WERI-Rb-1 (cell line): Measurements from ENCODE around the gene PHACTR3.

Experiments
- DNase-seq: peaks from one replicate; pipeline ENCODE4 v3.0.0-alpha.2; 2020
- H3K27ac ChIP-seq: fragments of 250-450 bp; sonication (Bioruptor Pico); 2 replicates; pipeline ENCODE4 v1.5.1; 2020; ENCODE audit warnings: mild to moderate bottlenecking, moderate library complexity
- H3K27me3 ChIP-seq: fragments of 250-450 bp; sonication (Bioruptor Pico); 2 replicates; pipeline ENCODE4 v1.5.1; 2021; ENCODE audit warnings: mild to moderate bottlenecking, low read depth, moderate library complexity; ENCODE audit not compliant: insufficient read depth, severe bottlenecking
- H3K36me3 ChIP-seq: fragments of 250-450 bp; sonication (Bioruptor Pico); 2 replicates; pipeline ENCODE4 v1.5.1; 2020; ENCODE audit warnings: mild to moderate bottlenecking, moderate library complexity
- H3K4me3 ChIP-seq: 2 replicates; pipeline ENCODE4 v1.5.1; 2011; ENCODE audit warnings: low read depth, mild to moderate bottlenecking, control low read depth, low read length
- H3K9me3 ChIP-seq: fragments of 250-450 bp; sonication (Bioruptor Pico); 2 replicates; pipeline ENCODE4 v1.5.1; 2021; ENCODE audit warnings: mild to moderate bottlenecking, moderate library complexity; ENCODE audit not compliant: severe bottlenecking
- TF ChIP-seq, protein P1 (sequence below): IDR thresholded peaks from 2 replicates; pipeline ENCODE4 v1.5.1; 2011; ENCODE audit warnings: low read depth, mild to moderate bottlenecking, control low read depth, inconsistent platforms, low read length

Gene PHACTR3

DNA sequence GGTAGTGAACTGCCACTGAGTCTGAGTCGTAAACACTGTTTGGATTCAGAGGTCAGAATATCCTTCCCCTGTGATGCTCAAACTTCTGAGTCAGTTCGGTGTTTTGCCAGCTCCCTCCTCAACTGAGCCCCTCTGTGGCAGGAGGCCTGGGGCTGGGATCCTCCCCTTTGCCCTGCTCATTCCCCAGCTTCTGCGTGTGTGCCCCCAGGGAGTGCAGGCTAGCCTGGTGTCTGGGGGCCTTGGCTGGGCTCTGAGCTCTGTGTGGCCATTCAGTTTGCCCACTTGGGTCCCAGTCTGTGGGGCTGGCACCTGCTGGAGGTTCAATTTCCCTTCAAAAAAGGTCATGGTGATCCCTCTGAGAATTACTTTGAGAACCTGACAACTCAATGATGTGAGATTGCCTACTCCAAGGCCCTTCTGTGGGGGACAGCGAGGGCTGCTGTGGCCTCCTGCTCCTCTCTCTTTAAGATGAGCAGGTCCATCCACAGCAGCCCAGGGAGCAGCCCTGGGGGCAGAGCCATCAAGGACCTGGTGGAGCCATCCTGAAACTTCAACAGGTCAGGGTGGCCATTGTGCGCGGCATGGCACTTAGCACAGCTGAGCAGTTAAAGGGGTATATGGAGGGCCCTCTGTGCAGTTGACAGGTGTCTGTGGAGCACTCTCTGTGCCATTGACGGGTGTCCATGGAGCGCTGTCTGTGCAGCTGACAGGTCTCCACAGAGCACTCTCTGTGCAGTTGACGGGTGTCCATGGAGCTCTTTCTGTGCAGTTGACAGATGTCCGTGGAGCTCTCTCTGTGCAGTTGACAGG is 181.9 kb downstream of the PHACTR3 start:
- Histone ChIP-seq H3K27me3 (peaks cover 83% of the 10 kb centered on the region), H3K4me3 (no peak overlapping the region), H3K9me3 (no peaks in the 10 kb centered on the region), H3K27ac (no peak overlapping the region), H3K36me3 (no peaks in the 10 kb centered on the region)
- DNase-seq: no peak
- TF ChIP-seq, protein P1, sequence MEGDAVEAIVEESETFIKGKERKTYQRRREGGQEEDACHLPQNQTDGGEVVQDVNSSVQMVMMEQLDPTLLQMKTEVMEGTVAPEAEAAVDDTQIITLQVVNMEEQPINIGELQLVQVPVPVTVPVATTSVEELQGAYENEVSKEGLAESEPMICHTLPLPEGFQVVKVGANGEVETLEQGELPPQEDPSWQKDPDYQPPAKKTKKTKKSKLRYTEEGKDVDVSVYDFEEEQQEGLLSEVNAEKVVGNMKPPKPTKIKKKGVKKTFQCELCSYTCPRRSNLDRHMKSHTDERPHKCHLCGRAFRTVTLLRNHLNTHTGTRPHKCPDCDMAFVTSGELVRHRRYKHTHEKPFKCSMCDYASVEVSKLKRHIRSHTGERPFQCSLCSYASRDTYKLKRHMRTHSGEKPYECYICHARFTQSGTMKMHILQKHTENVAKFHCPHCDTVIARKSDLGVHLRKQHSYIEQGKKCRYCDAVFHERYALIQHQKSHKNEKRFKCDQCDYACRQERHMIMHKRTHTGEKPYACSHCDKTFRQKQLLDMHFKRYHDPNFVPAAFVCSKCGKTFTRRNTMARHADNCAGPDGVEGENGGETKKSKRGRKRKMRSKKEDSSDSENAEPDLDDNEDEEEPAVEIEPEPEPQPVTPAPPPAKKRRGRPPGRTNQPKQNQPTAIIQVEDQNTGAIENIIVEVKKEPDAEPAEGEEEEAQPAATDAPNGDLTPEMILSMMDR: no peak

DNA sequence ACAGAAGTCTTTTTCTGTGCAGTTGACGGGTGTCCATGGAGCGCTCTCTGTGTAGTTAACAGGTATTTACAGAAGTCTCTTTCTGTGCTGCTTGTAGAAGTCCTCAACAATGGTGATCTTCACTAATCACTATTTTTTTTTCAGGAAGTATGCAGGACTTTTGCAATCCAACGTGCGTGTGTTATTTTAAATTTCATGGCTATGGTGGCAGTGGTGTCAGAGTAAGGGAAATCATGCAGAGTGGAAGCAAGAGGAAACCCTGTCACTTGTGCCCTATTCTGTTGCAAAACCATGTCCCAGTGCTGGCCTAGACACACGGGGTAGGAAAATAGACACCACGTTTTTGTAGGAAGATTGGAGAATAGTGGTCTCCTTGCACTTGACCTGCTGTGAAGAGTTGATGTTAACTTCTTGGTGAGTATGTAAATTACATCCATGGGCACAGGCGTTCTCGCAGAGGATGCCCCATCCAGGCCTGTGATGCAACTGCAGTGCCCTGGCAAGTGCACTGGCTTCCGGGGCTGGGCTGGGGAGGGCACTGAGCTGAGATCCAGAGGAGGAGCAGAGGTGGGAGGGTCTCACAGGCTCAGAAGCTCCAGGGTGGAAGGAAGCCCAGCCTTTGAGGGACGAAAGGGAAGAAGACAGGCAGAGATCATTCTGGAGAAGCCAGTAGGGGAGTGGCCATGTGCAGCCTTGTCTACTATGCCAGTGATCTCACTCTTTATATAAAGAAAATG is 182.6 kb downstream of the PHACTR3 start:
- DNase-seq: no peak
- no peak overlapping the region for H3K4me3 ChIP-seq
- no peak overlapping the region for H3K27ac ChIP-seq
- H3K27me3 ChIP-seq: peaks cover 76% of the 10 kb centered on the region
- TF ChIP-seq, protein P1: no peak
- peaks cover 2% of the 10 kb centered on the region for H3K9me3 ChIP-seq
- H3K36me3 ChIP-seq: no peaks in the 10 kb centered on the region

DNA sequence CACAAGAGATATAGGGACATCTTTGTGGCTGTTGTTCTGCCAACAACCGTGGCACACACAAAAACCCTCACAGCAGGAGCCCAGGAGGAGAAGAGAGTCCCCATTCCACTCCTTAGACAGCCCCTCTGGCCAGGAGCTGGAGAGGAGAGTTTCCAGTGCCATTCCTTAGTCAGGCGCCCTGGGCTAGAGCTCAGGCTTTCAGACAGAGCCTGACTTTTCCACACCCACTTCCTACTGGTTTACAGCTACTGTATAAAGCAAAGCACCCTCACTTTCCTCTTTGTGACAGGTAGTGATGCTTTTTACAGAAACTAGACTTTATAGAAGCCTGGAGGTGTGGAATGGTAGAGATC is 183.2 kb downstream of the PHACTR3 start:
- peaks cover 8% of the 10 kb centered on the region for H3K9me3 ChIP-seq
- DNase-seq: no peak
- peaks cover 70% of the 10 kb centered on the region for H3K27me3 ChIP-seq
- H3K27ac ChIP-seq: no peak overlapping the region
- no peaks in the 10 kb centered on the region for H3K36me3 ChIP-seq
- TF ChIP-seq, protein P1: no peak
- H3K4me3 ChIP-seq: no peak overlapping the region

DNA sequence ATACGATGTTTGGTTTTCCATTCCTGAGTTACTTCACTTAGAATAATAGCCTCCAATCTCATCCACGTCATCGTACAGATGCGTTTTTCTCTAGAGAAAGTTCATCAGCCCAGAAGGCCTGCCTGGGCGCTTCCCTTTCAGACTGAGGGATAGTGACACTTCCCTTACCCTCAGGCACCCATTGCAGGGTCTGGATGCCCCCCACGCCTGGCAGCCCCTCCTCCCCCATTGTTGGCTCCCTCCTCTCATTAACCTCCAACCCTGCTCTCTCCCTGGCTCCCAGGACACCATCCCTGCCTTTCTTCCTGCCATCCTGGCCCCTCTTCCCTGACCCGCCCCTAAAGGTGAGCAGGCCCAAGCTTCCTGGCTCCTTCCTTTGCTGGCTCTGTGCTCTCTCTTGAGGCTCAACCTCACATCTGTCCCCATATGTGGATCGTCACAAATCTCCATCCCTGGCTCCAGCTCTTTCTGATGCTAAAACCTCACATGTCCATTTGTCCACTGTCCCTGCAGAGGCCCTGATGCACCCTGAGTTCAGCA is 183.9 kb downstream of the PHACTR3 start:
- H3K4me3 ChIP-seq: no peak overlapping the region
- H3K27me3 ChIP-seq: peaks cover 66% of the 10 kb centered on the region
- H3K9me3 ChIP-seq: peaks cover 8% of the 10 kb centered on the region
- no peak overlapping the region for H3K27ac ChIP-seq
- TF ChIP-seq, protein P1: no peak
- DNase-seq: no peak
- H3K36me3 ChIP-seq: no peaks in the 10 kb centered on the region

DNA sequence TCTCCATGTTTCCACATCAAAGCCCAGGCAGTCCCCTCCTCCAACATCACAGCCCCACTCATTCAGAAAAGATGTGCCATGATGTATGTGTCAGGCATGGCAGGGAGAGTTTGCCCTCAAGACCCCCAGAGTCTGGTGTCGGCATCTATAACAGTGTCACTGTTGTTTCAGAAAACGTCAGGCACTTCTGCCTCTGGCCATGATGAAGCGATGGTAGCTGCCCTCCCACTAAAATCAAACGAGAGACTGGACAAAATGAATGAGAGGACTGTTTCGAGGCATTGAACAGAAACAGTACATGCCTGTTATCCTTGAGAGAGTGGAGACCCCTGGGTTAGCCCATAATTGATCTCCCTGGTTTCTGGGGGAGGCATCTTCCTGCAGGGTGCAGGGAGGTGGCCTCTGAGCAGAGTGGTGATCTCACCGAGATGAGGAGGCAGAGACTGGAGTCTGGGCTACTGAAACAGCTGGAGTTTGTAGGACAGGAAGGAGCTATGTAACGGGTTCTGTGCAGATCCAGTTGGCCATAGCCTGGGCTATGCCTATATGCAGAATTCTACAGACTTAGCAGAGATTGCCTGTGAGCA is 184.6 kb downstream of the PHACTR3 start:
- no peak for DNase-seq
- TF ChIP-seq, protein P1: no peak
- no peak overlapping the region for H3K4me3 ChIP-seq
- no peak overlapping the region for H3K27ac ChIP-seq
- H3K36me3 ChIP-seq: no peaks in the 10 kb centered on the region
- peaks cover 8% of the 10 kb centered on the region for H3K9me3 ChIP-seq
- H3K27me3 ChIP-seq: peaks cover 60% of the 10 kb centered on the region
